GM18498 (cell line): ENCODE results near the gene GRM4.

Source experiments
- ATAC-seq: cut with Tn5 transposase; IDR thresholded peaks from one replicate; pipeline ENCODE4 v1.9.1; 2021; ENCODE audit warnings: mild to moderate bottlenecking, moderate library complexity; ENCODE audit not compliant: unreplicated experiment

Gene GRM4

GRCh38 chr6:33999567-33999966 is 146.3 kb downstream of the GRM4 start:
- no peak for ATAC-seq

GRCh38 chr6:33998660-33999059 is 147.2 kb downstream of the GRM4 start:
- ATAC-seq, result no peak

GRCh38 chr6:33997265-33997664 is 148.6 kb downstream of the GRM4 start:
- no peak for ATAC-seq

GRCh38 chr6:33996120-33996475 is 149.8 kb downstream of the GRM4 start:
- no peak for ATAC-seq

- ATAC-seq, result no peak
Observed at GRCh38 chr6:33995309-33996119, 150.4 kb downstream of the GRM4 start.

- no peak for ATAC-seq
Observed at GRCh38 chr6:33994472-33995308, 151.2 kb downstream of the GRM4 start.

GRCh38 chr6:33993653-33994471 is 152.0 kb downstream of the GRM4 start:
- no peak for ATAC-seq

- ATAC-seq, result no peak
Observed at GRCh38 chr6:33993091-33993490, 152.8 kb downstream of the GRM4 start.

GRCh38 chr6:33992191-33992590 is 153.7 kb downstream of the GRM4 start:
- no peak for ATAC-seq

GRCh38 chr6:33991610-33992009 is 154.3 kb downstream of the GRM4 start:
- no peak for ATAC-seq

GRCh38 chr6:33990061-33990541 is 155.8 kb downstream of the GRM4 start:
- no peak for ATAC-seq

- no peak for ATAC-seq
Observed at GRCh38 chr6:33989016-33989854, 156.7 kb downstream of the GRM4 start.

GRCh38 chr6:33988121-33989015 is 157.5 kb downstream of the GRM4 start:
- no peak for ATAC-seq

- ATAC-seq, result no peak
Observed at GRCh38 chr6:33987531-33988021, 158.3 kb downstream of the GRM4 start.

- ATAC-seq, result no peak
Observed at GRCh38 chr6:33985947-33986346, 159.9 kb downstream of the GRM4 start.

- ATAC-seq, result no peak
Observed at GRCh38 chr6:33985313-33985751, 160.6 kb downstream of the GRM4 start.

- ATAC-seq, result no peak
Observed at GRCh38 chr6:33984466-33985312, 161.2 kb downstream of the GRM4 start.
